ENCODE measurements around the gene RAB1A.

RAB1A gene

GRCh38 chr2:65057054-65057375, 72.9 kb downstream of the RAB1A start:
- Histone ChIP-seq H3K36me3 (ENCODE audit: insufficient read depth, low read length) (0 out of 2 replicates have a peak, but pooled peaks cover 4% of the 10 kb centered on the region), H3K27me3 (ENCODE audit: insufficient read depth, low read length) (no peaks in the 10 kb centered on the region), H3K4me3 (ENCODE audit: low read length) (peak overlapping the region; percentile 91), H3K9ac (ENCODE audit: low read depth, low read length) (peak overlapping the region; percentile 95), H3K27ac (ENCODE audit: low read depth, low read length) (peak overlapping the region; percentile 79; the same call in 1 of the 2 replicates), H3K9me3 (ENCODE audit: insufficient read depth, low read depth, low read length) (no peaks in the 10 kb centered on the region), H3K4me1 (ENCODE audit: insufficient read depth, low read length) (peaks cover 8% of the 10 kb centered on the region)
- WGBS = 10% methylated on average over 5 of the region's 5 CpGs

- H3K4me1 ChIP-seq (ENCODE audit: insufficient read depth, low read length) = peaks cover 8% of the 10 kb centered on the region
- peak within 1 kb of the TSS; percentile 79 for H3K27ac ChIP-seq (ENCODE audit: low read depth, low read length)
- H3K4me3 ChIP-seq (ENCODE audit: low read length) = peak within 1 kb of the TSS; percentile 91
- under 1% methylated on average over 99 of the region's 99 CpGs for WGBS
- peak within 1 kb of the TSS; percentile 95 for H3K9ac ChIP-seq (ENCODE audit: low read depth, low read length)
- H3K9me3 ChIP-seq (ENCODE audit: insufficient read depth, low read depth, low read length) = no peaks in the 10 kb centered on the region
- H3K36me3 ChIP-seq (ENCODE audit: insufficient read depth, low read length) = peaks cover 4% of the 10 kb centered on the region; the same call in 1 of the 2 replicates
- no peaks in the 10 kb centered on the region for H3K27me3 ChIP-seq (ENCODE audit: insufficient read depth, low read length)
Observed at GRCh38 chr2:65056215-65057053, 73.5 kb downstream of the RAB1A start, which contains the start of gene CEP68. TSS of gene CEP68 (plus strand) at chr2:65056416. CDS start at chr2:65069445, 13,029 bp downstream.

- H3K27ac ChIP-seq (ENCODE audit: low read depth, low read length) = peak overlapping the region; percentile 32; the same call in 1 of the 2 replicates
- H3K36me3 ChIP-seq (ENCODE audit: insufficient read depth, low read length) = peaks cover 4% of the 10 kb centered on the region; the same call in 1 of the 2 replicates
- WGBS = 12% methylated on average over 42 of the region's 42 CpGs
- peaks cover 8% of the 10 kb centered on the region for H3K4me1 ChIP-seq (ENCODE audit: insufficient read depth, low read length)
- H3K27me3 ChIP-seq (ENCODE audit: insufficient read depth, low read length) = no peaks in the 10 kb centered on the region
- H3K9me3 ChIP-seq (ENCODE audit: insufficient read depth, low read depth, low read length) = no peaks in the 10 kb centered on the region
- peak overlapping the region; percentile 74 for H3K9ac ChIP-seq (ENCODE audit: low read depth, low read length)
- H3K4me3 ChIP-seq (ENCODE audit: low read length) = peak overlapping the region; percentile 91
Observed at GRCh38 chr2:65055422-65056214, 74.3 kb downstream of the RAB1A start.

- Histone ChIP-seq H3K27me3 (ENCODE audit: insufficient read depth, low read length) (no peaks in the 10 kb centered on the region), H3K4me1 (ENCODE audit: insufficient read depth, low read length) (peaks cover 8% of the 10 kb centered on the region), H3K36me3 (ENCODE audit: insufficient read depth, low read length) (peaks cover 4% of the 10 kb centered on the region; the same call in 1 of the 2 replicates), H3K9me3 (ENCODE audit: insufficient read depth, low read depth, low read length) (no peaks in the 10 kb centered on the region), H3K9ac (ENCODE audit: low read depth, low read length) (no peak overlapping the region), H3K27ac (ENCODE audit: low read depth, low read length) (no peak overlapping the region), H3K4me3 (ENCODE audit: low read length) (no peak overlapping the region; the same call in 1 of the 2 replicates)
- 90% methylated on average over 4 of the region's 4 CpGs for WGBS
Observed at GRCh38 chr2:65054749-65055421, 75.0 kb downstream of the RAB1A start.

GRCh38 chr2:65053199-65053598, 76.7 kb downstream of the RAB1A start:
- Histone ChIP-seq H3K4me3 (ENCODE audit: low read length) (no peak overlapping the region), H3K36me3 (ENCODE audit: insufficient read depth, low read length) (peaks cover 4% of the 10 kb centered on the region; the same call in 1 of the 2 replicates), H3K9ac (ENCODE audit: low read depth, low read length) (no peak overlapping the region), H3K9me3 (ENCODE audit: insufficient read depth, low read depth, low read length) (peaks cover 3% of the 10 kb centered on the region; the same call in 1 of the 2 replicates), H3K27ac (ENCODE audit: low read depth, low read length) (no peak overlapping the region), H3K27me3 (ENCODE audit: insufficient read depth, low read length) (no peaks in the 10 kb centered on the region), H3K4me1 (ENCODE audit: insufficient read depth, low read length) (peaks cover 7% of the 10 kb centered on the region)
- WGBS = 56% methylated on average over 1 of the region's 1 CpG

- no peaks in the 10 kb centered on the region for H3K27me3 ChIP-seq (ENCODE audit: insufficient read depth, low read length)
- no peak overlapping the region for H3K9ac ChIP-seq (ENCODE audit: low read depth, low read length)
- H3K36me3 ChIP-seq (ENCODE audit: insufficient read depth, low read length) = peaks cover 12% of the 10 kb centered on the region; the same call in 1 of the 2 replicates
- no peak overlapping the region for H3K4me3 ChIP-seq (ENCODE audit: low read length)
- H3K27ac ChIP-seq (ENCODE audit: low read depth, low read length) = no peak overlapping the region
- WGBS = 89% methylated on average over 3 of the region's 3 CpGs
- peaks cover 8% of the 10 kb centered on the region; the same call in 1 of the 2 replicates for H3K9me3 ChIP-seq (ENCODE audit: insufficient read depth, low read depth, low read length)
- peaks cover 5% of the 10 kb centered on the region for H3K4me1 ChIP-seq (ENCODE audit: insufficient read depth, low read length)
Observed at GRCh38 chr2:65050931-65051330, 79.0 kb downstream of the RAB1A start.

- 89% methylated on average over 1 of the region's 1 CpG for WGBS
- Histone ChIP-seq H3K4me1 (ENCODE audit: insufficient read depth, low read length) (peaks cover 14% of the 10 kb centered on the region), H3K9me3 (ENCODE audit: insufficient read depth, low read depth, low read length) (peaks cover 11% of the 10 kb centered on the region), H3K4me3 (ENCODE audit: low read length) (no peak overlapping the region), H3K36me3 (ENCODE audit: insufficient read depth, low read length) (peaks cover 21% of the 10 kb centered on the region), H3K27me3 (ENCODE audit: insufficient read depth, low read length) (no peaks in the 10 kb centered on the region), H3K9ac (ENCODE audit: low read depth, low read length) (no peak overlapping the region), H3K27ac (ENCODE audit: low read depth, low read length) (peak overlapping the region; percentile 70; the same call in 1 of the 2 replicates)
Observed at GRCh38 chr2:65049010-65049639, 80.8 kb downstream of the RAB1A start.

GRCh38 chr2:65046633-65047407, 83.1 kb downstream of the RAB1A start:
- WGBS = 90% methylated on average over 11 of the region's 11 CpGs
- Histone ChIP-seq H3K27ac (ENCODE audit: low read depth, low read length) (no peak overlapping the region), H3K4me3 (ENCODE audit: low read length) (no peak overlapping the region), H3K36me3 (ENCODE audit: insufficient read depth, low read length) (peaks cover 25% of the 10 kb centered on the region), H3K4me1 (ENCODE audit: insufficient read depth, low read length) (peaks cover 14% of the 10 kb centered on the region), H3K9me3 (ENCODE audit: insufficient read depth, low read depth, low read length) (peaks cover 16% of the 10 kb centered on the region), H3K9ac (ENCODE audit: low read depth, low read length) (no peak overlapping the region), H3K27me3 (ENCODE audit: insufficient read depth, low read length) (no peaks in the 10 kb centered on the region)

GRCh38 chr2:65045651-65046050, 84.3 kb downstream of the RAB1A start:
- Histone ChIP-seq H3K27me3 (ENCODE audit: insufficient read depth, low read length) (no peaks in the 10 kb centered on the region), H3K4me1 (ENCODE audit: insufficient read depth, low read length) (peaks cover 14% of the 10 kb centered on the region), H3K9ac (ENCODE audit: low read depth, low read length) (no peak overlapping the region), H3K9me3 (ENCODE audit: insufficient read depth, low read depth, low read length) (peaks cover 16% of the 10 kb centered on the region), H3K4me3 (ENCODE audit: low read length) (no peak overlapping the region), H3K27ac (ENCODE audit: low read depth, low read length) (peak overlapping the region; percentile 19; the same call in 1 of the 2 replicates), H3K36me3 (ENCODE audit: insufficient read depth, low read length) (peaks cover 25% of the 10 kb centered on the region)
- 30% methylated on average over 10 of the region's 10 CpGs for WGBS
